ENCODE measurements around the gene FNTB. TPM values are rescaled to one million over a fixed set of nuclear protein-coding genes. Genes with fewer than 3 reads are reported as not detected.
A peak's percentile ranks its signal among the peaks of the same experiment; 100 is the strongest.
"Not testable (repeated sequence)": the region's sequence is repeated elsewhere in the genome, so short reads cannot be mapped to it uniquely, and the experiment has no call there.

Gene FNTB
- total RNA-seq, 2 donors from 2014 or later: 17.2 to 21.3 TPM

DNA sequence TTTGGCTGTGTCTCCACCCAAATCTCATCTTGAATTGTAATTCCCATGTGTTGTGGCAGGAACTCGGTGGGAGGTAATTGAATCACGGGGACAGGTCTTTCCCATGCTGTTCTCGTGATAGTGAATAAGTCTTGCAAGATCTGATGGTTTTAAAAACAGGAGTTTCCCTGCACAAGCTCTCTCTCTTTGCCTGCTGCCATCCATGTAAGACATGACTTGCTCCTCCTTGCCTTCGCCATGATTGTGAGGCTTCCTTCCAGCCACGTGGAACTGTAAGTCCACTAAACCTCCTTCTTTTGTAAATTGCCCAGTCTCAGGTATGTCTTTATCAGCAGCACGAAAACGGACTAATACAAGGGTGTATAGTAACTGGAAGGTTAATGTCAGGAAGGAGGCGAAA is 101.1 kb downstream of the FNTB start:
- peaks cover 79% of the 10 kb centered on the region for H3K36me3 Mint-ChIP-seq (ENCODE audit: low read depth)
- not testable (repeated sequence) for H3K4me1 ChIP-seq (ENCODE audit: control insufficient read depth, insufficient read depth, low read length); H3K9ac ChIP-seq (ENCODE audit: extremely low read depth, low read length, poor library complexity, severe bottlenecking); H3K27ac ChIP-seq (ENCODE audit: low read depth, low read length); DNase-seq; H3K27me3 ChIP-seq (ENCODE audit: control insufficient read depth, insufficient read depth, low read length, poor library complexity, severe bottlenecking); H3K4me1 Mint-ChIP-seq; H3K27ac Mint-ChIP-seq; H3K4me3 Mint-ChIP-seq; H3K27me3 Mint-ChIP-seq (ENCODE audit: insufficient read depth)
- peak overlapping the region; percentile 70 for H3K4me3 ChIP-seq (ENCODE audit: low read length)
- H3K9me3 Mint-ChIP-seq: peaks cover 43% of the 10 kb centered on the region
- peaks cover 50% of the 10 kb centered on the region for H3K9me3 ChIP-seq (ENCODE audit: control insufficient read depth, low read length)
- peaks cover 97% of the 10 kb centered on the region for H3K36me3 ChIP-seq (ENCODE audit: control insufficient read depth, insufficient read depth, low read length)
- WGBS, 2 experiments (ENCODE audit: insufficient coverage in 1 of 2, insufficient read length in 1 of 2): 86 to 88% methylated on average over 8 of the region's 8 CpGs

DNA sequence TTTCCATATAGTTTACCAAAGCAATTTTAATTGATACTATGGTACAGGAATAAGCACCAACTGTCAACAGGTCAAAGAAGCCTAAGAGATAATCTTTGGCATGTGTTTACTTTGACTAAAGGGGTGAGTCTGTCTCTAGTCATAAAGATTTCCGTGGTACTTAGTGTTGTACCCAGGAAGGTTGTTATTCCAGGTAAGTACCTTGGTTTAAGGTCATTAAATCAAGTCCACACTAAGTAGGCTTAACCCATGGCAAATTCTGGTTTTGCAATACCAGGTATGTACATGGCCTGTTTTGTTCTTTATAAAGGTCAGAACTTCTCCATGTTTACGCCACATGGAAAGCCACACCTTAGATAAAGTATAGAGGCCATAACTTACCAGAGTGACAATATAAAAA is 105.7 kb downstream of the FNTB start:
- Histone ChIP-seq H3K36me3 (ENCODE audit: control insufficient read depth, insufficient read depth, low read length) (peaks cover 91% of the 10 kb centered on the region), H3K27me3 (ENCODE audit: control insufficient read depth, insufficient read depth, low read length, poor library complexity, severe bottlenecking) (no peaks in the 10 kb centered on the region), H3K4me1 (ENCODE audit: control insufficient read depth, insufficient read depth, low read length) (no peaks in the 10 kb centered on the region), H3K4me3 (ENCODE audit: low read length) (no peak overlapping the region), H3K27ac (ENCODE audit: low read depth, low read length) (no peak overlapping the region), H3K9me3 (ENCODE audit: control insufficient read depth, low read length) (peaks cover 28% of the 10 kb centered on the region), H3K9ac (ENCODE audit: extremely low read depth, low read length, poor library complexity, severe bottlenecking) (no peak overlapping the region)
- no peak overlapping the region for H3K27ac Mint-ChIP-seq
- H3K4me3 Mint-ChIP-seq: no peak overlapping the region
- H3K4me1 Mint-ChIP-seq: peaks cover 14% of the 10 kb centered on the region
- no peak for DNase-seq
- no peaks in the 10 kb centered on the region for H3K27me3 Mint-ChIP-seq (ENCODE audit: insufficient read depth)
- WGBS, 2 experiments (ENCODE audit: insufficient coverage in 1 of 2, insufficient read length in 1 of 2): 98% methylated on average over 2 of the region's 2 CpGs; no CpG with 5 or more reads in 1 of the 2 experiments
- TF ChIP-seq, protein P1, sequence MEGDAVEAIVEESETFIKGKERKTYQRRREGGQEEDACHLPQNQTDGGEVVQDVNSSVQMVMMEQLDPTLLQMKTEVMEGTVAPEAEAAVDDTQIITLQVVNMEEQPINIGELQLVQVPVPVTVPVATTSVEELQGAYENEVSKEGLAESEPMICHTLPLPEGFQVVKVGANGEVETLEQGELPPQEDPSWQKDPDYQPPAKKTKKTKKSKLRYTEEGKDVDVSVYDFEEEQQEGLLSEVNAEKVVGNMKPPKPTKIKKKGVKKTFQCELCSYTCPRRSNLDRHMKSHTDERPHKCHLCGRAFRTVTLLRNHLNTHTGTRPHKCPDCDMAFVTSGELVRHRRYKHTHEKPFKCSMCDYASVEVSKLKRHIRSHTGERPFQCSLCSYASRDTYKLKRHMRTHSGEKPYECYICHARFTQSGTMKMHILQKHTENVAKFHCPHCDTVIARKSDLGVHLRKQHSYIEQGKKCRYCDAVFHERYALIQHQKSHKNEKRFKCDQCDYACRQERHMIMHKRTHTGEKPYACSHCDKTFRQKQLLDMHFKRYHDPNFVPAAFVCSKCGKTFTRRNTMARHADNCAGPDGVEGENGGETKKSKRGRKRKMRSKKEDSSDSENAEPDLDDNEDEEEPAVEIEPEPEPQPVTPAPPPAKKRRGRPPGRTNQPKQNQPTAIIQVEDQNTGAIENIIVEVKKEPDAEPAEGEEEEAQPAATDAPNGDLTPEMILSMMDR (conservative IDR thresholded peaks at IDR 0.05): no peak
- H3K36me3 Mint-ChIP-seq (ENCODE audit: low read depth): peaks cover 66% of the 10 kb centered on the region
- H3K9me3 Mint-ChIP-seq: peaks cover 21% of the 10 kb centered on the region

DNA sequence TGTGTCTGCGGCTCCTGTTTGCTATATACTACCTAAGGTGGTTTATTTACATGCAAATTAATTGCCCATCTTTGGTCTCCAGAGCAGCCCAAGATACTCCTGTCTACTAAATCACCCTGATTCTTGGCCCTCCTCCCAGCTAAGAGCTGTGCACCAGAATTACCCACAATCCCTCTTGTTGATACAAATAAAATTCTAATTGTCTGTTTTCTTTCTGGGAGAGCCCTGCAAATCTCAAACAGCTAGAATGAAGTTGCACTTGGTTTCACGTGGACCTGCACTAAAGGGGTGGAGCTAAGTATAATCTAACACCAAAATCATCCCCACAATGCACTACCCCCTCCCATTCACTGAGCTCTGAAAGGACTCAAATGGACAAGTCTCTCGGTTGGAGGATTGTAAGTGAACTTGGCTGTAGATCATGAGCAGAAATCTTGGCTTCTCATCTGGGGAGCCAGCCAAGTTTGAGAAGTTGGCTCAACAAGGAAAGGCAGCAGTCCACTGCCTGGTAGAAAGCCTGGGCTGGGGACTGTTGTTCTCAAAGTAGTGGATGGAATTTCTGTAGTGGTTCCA is 109.0 kb downstream of the FNTB start:
- Histone ChIP-seq H3K9ac (ENCODE audit: extremely low read depth, low read length, poor library complexity, severe bottlenecking) (no peak overlapping the region), H3K27ac (ENCODE audit: low read depth, low read length) (no peak overlapping the region), H3K36me3 (ENCODE audit: control insufficient read depth, insufficient read depth, low read length) (peaks cover 77% of the 10 kb centered on the region), H3K4me1 (ENCODE audit: control insufficient read depth, insufficient read depth, low read length) (no peaks in the 10 kb centered on the region), H3K27me3 (ENCODE audit: control insufficient read depth, insufficient read depth, low read length, poor library complexity, severe bottlenecking) (no peaks in the 10 kb centered on the region), H3K9me3 (ENCODE audit: control insufficient read depth, low read length) (no peaks in the 10 kb centered on the region), H3K4me3 (ENCODE audit: low read length) (no peak overlapping the region)
- TF ChIP-seq, protein P1 (conservative IDR thresholded peaks at IDR 0.05): no peak
- H3K27ac Mint-ChIP-seq: no peak overlapping the region
- no peaks in the 10 kb centered on the region for H3K27me3 Mint-ChIP-seq (ENCODE audit: insufficient read depth)
- H3K36me3 Mint-ChIP-seq (ENCODE audit: low read depth): peaks cover 48% of the 10 kb centered on the region
- no peak for DNase-seq
- no peak overlapping the region for H3K4me3 Mint-ChIP-seq
- 97 to 100% methylated on average over 2 to 3 of the region's 3 CpGs for WGBS, 2 experiments (ENCODE audit: insufficient coverage in 1 of 2, insufficient read length in 1 of 2)
- no peaks in the 10 kb centered on the region for H3K9me3 Mint-ChIP-seq
- peaks cover 14% of the 10 kb centered on the region for H3K4me1 Mint-ChIP-seq

Measured in endodermal cell (in vitro differentiated cells).